Measurements from ENCODE around the gene NR2C2.

- TF ChIP-seq CTCF (IDR thresholded peaks at IDR 0.05) (no peak), POLR2A (IDR thresholded peaks at IDR 0.05) (no peak), POLR2AphosphoS5 (IDR thresholded peaks at IDR 0.05) (no peak), EP300 (IDR thresholded peaks at IDR 0.05) (no peak)
Measured at GRCh38 chr3:14921811-14922705, 25.3 kb upstream of the NR2C2 start.
